Motor neuron (in vitro differentiated cells): ENCODE data around the gene CIZ1. TPM values are rescaled to one million over a fixed set of nuclear protein-coding genes. Genes with fewer than 3 reads are reported as not detected.
A peak's percentile ranks its signal among the peaks of the same experiment; 100 is the strongest.

Experiments used
- ATAC-seq, 8 experiments: fragments of 200-7000 bp; cut with Tn5 transposase; replicated peaks in 6 of 8; 2 replicates each; pipeline ENCODE4 v1.8.0; 2021; ENCODE audit warnings: mild to moderate bottlenecking in 8 of 8, moderate library complexity in 8 of 8
- H3K27ac ChIP-seq, 2 donors: fragments of 250-450 bp; sonication (Bioruptor Pico); 2 replicates each; pipeline ENCODE4 v1.9.0; 2021; ENCODE audit warnings: antibody characterized with exemption in 2 of 2, mild to moderate bottlenecking in 2 of 2, moderate library complexity in 1 of 2
- H3K4me1 ChIP-seq, 2 donors: fragments of 250-450 bp; sonication (Bioruptor Pico); replicated peaks in 1 of 2; 2 replicates each; pipeline ENCODE4 v1.6.1; 2021; ENCODE audit warnings: antibody characterized with exemption in 2 of 2, mild to moderate bottlenecking in 2 of 2, moderate library complexity in 1 of 2
- H3K4me3 ChIP-seq, 5 donors: fragments of 250-450 bp; sonication (Bioruptor Pico); 2 replicates each; pipeline ENCODE4 v1.9.0; 2021; ENCODE audit warnings: antibody characterized with exemption in 5 of 5, mild to moderate bottlenecking in 5 of 5, moderate library complexity in 4 of 5
- WGBS, 10 experiments: fragments of 450-650 bp; shearing (Covaris generic); methylation state at CpG; one replicate each; pipeline ENCODE4 v1.0.0; 2022; 5-methylcytosine and 5-hydroxymethylcytosine counted together
- in situ Hi-C, 9 experiments: fragments of 400-800 bp; cut with MboI; loops; one replicate each; pipeline ENCODE4 v1.15.0; 2021; ENCODE audit warnings: low sequenced_read_pairs in 9 of 9, low pct_unique_long_range_greater_than_20kb in 2 of 9; ENCODE audit not compliant: unreplicated experiment in 9 of 9
- total RNA-seq, 8 experiments: library from RNA; unstranded; fragments of 300-600 nt; gene quantifications; 2 replicates each; pipeline versions ENCODE4 v1.2.3 to v1.2.4, GENCODE V29; 2022

CIZ1 gene
- total RNA-seq, 8 experiments from 2014 or later: 36.3 to 92.5 (median 70.9) TPM

DNA sequence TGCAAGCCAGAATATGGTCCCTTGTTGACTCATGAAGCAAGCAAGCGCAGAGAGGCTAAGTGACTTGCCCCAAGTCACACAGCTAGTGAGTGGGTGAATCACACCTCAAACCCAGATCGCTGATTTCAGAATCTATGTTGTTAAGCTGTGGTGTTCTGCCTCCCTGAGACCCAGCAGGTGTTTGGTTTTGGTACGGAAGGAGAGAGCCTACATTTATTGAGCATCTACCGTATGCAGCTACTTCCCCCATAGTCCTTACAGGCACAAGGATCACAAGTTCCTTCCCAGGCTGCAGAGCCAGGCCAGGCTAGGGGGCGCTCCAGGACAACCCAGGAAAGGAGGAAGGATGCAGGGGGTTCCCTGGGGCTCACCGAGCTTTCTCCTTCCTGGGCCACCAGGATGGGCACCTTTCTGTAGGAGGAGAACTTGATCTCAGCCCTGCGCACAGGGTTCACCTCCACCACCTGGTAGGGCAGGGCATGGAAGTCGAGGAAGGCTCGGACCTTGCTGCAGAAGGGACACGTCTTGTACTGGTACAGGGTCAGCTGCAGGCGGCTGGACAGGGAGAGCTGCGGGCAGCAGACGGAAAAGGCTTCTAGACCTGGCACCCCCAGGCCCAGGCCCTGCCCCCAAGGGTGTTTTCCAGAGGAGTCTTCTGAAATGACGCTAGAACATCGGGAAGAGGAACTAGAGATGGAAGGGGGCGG lies 66.3 kb downstream of the CIZ1 start:
- peaks cover 14 to 21% of the 10 kb centered on the region in 2 donors for H3K4me1 ChIP-seq
- peak in 2 of 8 experiments; percentile 2 for ATAC-seq
- 60 to 100% (median 82%) methylated on average over 1 to 7 of the region's 16 CpGs; no CpG with 5 or more reads in 2 of the 10 experiments for WGBS, 10 experiments
- in situ Hi-C loops: no loop called here
- no peak overlapping the region for H3K4me3 ChIP-seq
- H3K27ac ChIP-seq: no peak overlapping the region

DNA sequence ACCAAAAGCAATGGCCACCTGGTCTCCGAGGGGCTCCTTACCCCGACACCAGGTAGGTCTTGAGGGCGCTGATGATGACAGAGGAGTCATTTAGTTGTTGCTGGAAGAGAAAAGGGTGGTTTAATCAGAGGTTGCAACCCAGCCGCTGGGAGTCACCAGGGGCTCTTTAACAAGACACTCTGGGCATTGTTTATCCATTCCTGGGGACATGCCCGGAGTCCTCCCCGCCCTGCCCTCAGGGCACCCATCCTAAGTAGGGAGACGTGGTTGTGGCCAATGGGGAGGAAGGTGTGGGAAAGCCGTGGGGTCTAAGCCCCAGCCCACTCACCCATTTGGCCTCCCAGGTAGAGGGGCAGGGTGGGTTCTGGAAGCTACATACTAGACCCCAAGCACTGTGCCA lies 66.9 kb downstream of the CIZ1 start:
- ATAC-seq: no peak
- no peak overlapping the region for H3K4me3 ChIP-seq
- H3K4me1 ChIP-seq: peaks cover 14 to 19% of the 10 kb centered on the region in 2 donors
- in situ Hi-C loops: no loop called here
- H3K27ac ChIP-seq: no peak overlapping the region
- WGBS, 10 experiments: 93 to 95% (median 95%) methylated on average over 4 to 8 of the region's 8 CpGs; no CpG with 5 or more reads in 7 of the 10 experiments

DNA sequence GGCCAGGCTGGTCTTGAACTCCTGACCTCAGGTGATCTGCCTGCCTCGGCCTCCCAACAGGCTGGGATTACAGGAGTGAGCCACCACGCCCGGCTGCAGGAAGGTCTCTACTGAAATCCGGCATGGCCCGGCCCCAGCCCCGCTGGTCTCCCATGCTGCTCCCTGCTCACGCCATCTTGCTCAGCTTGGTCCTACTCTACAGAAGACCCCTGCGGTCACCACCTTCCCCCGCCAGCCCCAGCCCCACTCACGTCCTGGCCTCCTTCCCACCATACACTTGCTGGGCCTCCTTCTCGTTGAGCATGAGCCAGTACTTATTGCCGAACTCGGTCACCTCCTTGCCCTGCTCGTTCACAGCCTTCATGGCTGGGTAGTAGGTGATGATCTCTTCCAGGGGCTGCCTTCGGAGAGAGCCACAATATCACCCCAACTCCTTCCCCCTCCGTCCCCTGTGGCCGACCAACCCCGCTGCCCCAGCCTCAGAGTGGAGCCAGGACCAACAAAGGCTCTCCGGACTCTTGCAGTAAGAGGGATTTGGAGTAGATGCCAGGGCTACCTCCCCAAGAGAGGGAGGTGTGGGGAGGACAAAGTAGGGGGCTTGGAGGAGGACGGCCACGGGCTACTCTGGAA lies 67.8 kb downstream of the CIZ1 start:
- 94 to 100% (median 100%) methylated on average over 1 to 6 of the region's 21 CpGs; no CpG with 5 or more reads in 7 of the 10 experiments for WGBS, 10 experiments
- Histone ChIP-seq H3K27ac (no peak overlapping the region), H3K4me1 (peaks cover 9 to 13% of the 10 kb centered on the region in 2 donors), H3K4me3 (no peak overlapping the region)
- in situ Hi-C loops: no loop called here
- no peak for ATAC-seq

GRCh38 chr9:128122809-128123175 lies 68.6 kb downstream of the CIZ1 start:
- 96 to 100% (median 99%) methylated on average over 3 to 9 of the region's 24 CpGs; no CpG with 5 or more reads in 6 of the 10 experiments for WGBS, 10 experiments
- Histone ChIP-seq H3K4me1 (peaks cover 9 to 13% of the 10 kb centered on the region in 2 donors), H3K27ac (no peak overlapping the region), H3K4me3 (no peak overlapping the region)
- in situ Hi-C loops: no loop called here
- ATAC-seq: no peak

DNA sequence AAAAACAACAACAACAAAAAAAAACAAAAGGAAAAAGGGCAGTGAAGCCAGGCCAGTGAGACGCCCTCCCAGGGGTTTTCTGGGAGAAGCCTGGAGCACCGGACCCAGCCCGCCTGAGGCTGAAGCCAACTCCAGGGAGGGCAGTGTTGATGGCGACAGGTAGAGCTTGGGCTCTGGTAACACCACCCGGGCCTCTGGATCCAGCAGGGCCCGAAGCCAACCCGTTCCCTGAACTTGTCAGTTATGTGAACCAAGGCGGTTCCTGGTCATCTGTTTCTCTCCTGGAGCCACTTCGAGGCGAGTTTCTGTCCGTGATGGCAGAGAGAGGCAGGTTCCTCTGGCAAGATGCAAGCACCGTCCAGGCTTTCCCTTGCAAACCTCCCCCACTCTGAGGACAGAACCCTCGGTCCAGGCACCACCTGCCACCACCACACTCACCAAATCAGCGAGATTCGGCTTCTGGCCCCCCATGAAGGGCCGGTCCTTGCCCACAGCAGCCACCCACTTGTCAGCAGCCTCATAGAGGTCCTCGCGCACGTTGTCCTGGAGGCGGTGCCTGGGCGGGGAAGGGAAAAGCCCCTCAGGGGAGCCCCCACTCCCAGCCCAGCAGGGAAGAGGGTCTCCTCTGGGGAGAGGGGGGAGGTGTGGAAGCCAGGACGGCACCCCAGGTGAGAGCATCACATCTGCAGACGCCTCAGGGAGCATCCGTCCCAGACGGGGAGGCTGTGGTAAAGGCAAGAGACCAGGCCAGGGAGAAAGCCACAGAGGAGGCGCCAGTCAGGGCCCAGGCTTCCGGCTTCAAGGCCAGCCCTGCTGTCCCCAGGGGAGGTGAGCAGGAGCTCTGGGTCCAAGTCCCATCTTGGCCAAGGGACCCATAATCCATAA lies 69.2 kb downstream of the CIZ1 start:
- WGBS, 10 experiments: 60 to 100% (median 87%) methylated on average over 1 to 10 of the region's 27 CpGs; no CpG with 5 or more reads in 4 of the 10 experiments
- in situ Hi-C loops: no loop called here
- ATAC-seq: no peak
- Histone ChIP-seq H3K4me3 (no peak overlapping the region), H3K27ac (no peak overlapping the region), H3K4me1 (peaks cover 9 to 13% of the 10 kb centered on the region in 2 donors)

GRCh38 chr9:128121466-128121810 lies 69.9 kb downstream of the CIZ1 start:
- no peak overlapping the region for H3K27ac ChIP-seq
- in situ Hi-C loops: no loop called here
- ATAC-seq: no peak
- H3K4me1 ChIP-seq: peaks cover 8 to 9% of the 10 kb centered on the region in 2 donors
- no peak overlapping the region for H3K4me3 ChIP-seq
- 100% methylated on average over 3 of the region's 5 CpGs; no CpG with 5 or more reads in 9 of the 10 experiments for WGBS, 10 experiments

GRCh38 chr9:128120741-128121465 lies 70.5 kb downstream of the CIZ1 start:
- in situ Hi-C loops: no loop called here
- WGBS, 10 experiments: 80 to 96% (median 86%) methylated on average over 1 to 7 of the region's 29 CpGs; no CpG with 5 or more reads in 5 of the 10 experiments
- ATAC-seq: no peak
- H3K4me3 ChIP-seq: no peak overlapping the region
- no peak overlapping the region for H3K27ac ChIP-seq
- peaks cover 4% of the 10 kb centered on the region in 2 donors for H3K4me1 ChIP-seq

DNA sequence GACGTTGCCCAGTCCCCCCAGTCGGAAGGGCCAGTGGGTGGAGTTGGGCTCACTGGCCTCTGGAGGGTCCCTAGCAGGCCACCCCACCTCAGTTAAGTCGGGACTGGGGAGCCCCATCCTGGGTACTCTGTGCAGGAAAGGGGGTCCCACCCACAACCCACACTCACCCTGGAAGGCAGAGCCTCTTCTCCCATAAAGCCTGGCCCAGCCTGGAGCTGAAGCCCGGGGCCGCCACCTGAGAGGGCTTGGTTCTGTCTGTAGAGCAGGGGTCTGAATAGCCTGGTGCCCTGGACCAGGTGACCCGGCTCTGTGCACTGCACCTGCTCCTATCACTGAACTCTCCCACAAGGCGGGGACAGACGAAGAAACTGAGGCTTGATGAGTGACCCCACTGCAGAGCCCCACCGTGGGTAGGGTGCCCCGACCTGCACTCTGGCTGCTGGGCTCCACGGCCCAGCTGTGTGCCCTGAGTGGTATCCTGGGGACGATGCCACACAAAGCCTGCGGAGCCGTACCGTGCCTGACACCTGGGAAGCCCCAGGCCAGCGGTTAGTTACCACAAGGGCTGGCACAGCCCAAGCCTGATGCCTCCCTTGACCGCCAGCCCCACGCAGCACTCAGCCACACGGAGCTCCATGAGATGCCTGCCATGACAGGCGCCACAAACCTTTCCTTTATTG lies 71.2 kb downstream of the CIZ1 start:
- no peak for ATAC-seq
- in situ Hi-C loops: no loop called here

GRCh38 chr9:128118971-128119665 lies 72.3 kb downstream of the CIZ1 start:
- in situ Hi-C loops: no loop called here
- no peak for ATAC-seq
- Histone ChIP-seq H3K27ac (no peak overlapping the region), H3K4me1 (no peaks in the 10 kb centered on the region), H3K4me3 (no peak overlapping the region)
- WGBS, 10 experiments: 28 to 90% (median 82%) methylated on average over 4 to 11 of the region's 15 CpGs; no CpG with 5 or more reads in 4 of the 10 experiments

More for the DNA sequence above, 71.2 kb downstream of the CIZ1 start:
- no peak overlapping the region for H3K27ac ChIP-seq
- H3K4me1 ChIP-seq: no peaks in the 10 kb centered on the region
- WGBS, 10 experiments: 70 to 94% (median 90%) methylated on average over 2 to 8 of the region's 20 CpGs; no CpG with 5 or more reads in 4 of the 10 experiments
- H3K4me3 ChIP-seq: no peak overlapping the region

GRCh38 chr9:128118472-128118857 lies 72.9 kb downstream of the CIZ1 start:
- no peaks in the 10 kb centered on the region for H3K4me1 ChIP-seq
- in situ Hi-C loops: no loop called here
- peak in 1 of 8 experiments; percentile 1 for ATAC-seq
- H3K27ac ChIP-seq: no peak overlapping the region
- 0 to 80% (median 30%) methylated on average over 1 to 3 of the region's 3 CpGs; no CpG with 5 or more reads in 4 of the 10 experiments for WGBS, 10 experiments
- no peak overlapping the region for H3K4me3 ChIP-seq

DNA sequence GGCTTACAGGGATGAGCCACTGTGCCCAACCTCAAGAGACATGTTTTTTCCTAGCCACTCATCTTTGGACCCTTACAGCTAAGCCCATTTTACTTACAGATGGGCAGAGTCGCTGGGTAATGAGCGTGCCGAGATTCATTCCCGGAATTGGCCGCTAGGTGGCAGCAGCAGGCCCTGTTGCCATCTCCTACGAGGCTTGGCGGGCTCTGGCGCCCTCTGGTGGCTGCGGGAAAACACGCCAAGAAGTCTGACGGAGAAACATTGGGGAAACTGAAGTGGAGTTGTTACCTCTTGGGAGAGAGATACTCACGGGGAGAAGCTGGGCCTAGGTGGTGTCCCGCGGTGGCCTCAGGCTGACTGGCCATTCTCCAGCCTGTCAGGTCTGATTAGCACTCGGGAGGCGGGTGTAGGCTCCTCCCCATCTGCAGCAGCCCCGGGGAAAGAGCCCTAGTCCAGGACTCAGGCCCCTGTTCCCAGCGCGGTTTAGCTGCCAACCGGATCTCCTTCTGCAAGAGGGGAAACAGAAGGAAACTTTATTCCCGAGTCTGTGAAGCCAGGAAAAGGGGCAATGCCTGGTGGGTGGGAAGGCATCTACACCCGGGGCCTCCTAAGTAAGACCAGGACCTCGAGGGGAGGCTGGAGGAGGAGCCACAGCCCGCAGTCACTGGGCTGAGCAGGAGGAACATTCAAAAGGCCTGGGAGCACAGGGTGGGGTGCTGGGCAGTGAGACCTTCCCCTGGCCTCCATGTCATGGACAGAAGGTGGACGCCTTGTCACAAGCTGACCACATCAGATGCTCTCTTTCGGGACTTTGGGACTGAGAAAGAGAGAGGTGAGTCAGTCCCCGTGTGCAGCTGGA lies 73.5 kb downstream of the CIZ1 start:
- no peak overlapping the region for H3K27ac ChIP-seq
- peak; percentile 50 to 87 (median 66) for ATAC-seq
- no peak overlapping the region for H3K4me3 ChIP-seq
- WGBS, 10 experiments: 1 to 51% (median 15%) methylated on average over 2 to 16 of the region's 27 CpGs
- in situ Hi-C loops: no loop called here
- no peaks in the 10 kb centered on the region for H3K4me1 ChIP-seq
